PC-3 (cell line): ENCODE data around the gene RPL39L.

Experiments used
- EZH2 ChIP-seq: fragments of 300-600 bp; sonication (generic); IDR thresholded peaks from one replicate; pipeline ENCODE4 v1.6.1; 2017; ENCODE audit warnings: antibody characterized with exemption, mild to moderate bottlenecking, low read length; ENCODE audit not compliant: unreplicated experiment
- EZH2phosphoT487 ChIP-seq: fragments of 300-600 bp; sonication (generic); IDR thresholded peaks from 2 replicates; pipeline ENCODE4 v1.6.1; 2018; ENCODE audit warnings: mild to moderate bottlenecking, antibody characterized with exemption, low read length, borderline replicate concordance
- TF ChIP-seq, protein P1 (sequence below): fragments of 300-600 bp; sonication (generic); conservative IDR thresholded peaks from 2 replicates; pipeline ENCODE4 v1.5.1; 2017; ENCODE audit warnings: antibody characterized with exemption, low read depth, mild to moderate bottlenecking, low read length

DNA sequence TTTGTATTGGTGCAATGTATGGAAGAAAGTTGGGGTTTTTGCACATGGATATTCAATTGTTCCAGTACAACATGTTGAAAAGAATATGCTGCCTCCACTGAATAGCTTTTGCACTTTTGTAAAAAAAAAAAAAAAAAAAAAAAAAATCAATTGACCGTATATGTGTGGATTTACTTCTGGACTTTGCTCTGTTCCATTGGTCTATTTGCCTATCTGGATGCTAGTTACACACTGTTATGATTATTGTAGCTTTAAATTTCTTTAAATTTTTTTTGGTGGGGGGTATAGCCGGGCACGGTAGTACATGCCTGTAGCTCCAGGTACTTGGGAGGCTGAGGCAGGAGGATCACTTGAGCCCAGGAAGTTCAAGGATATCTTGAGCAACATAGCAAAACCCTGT lies 52.5 kb downstream of the RPL39L start:
- no peak for TF ChIP-seq EZH2
- TF ChIP-seq, protein P1, sequence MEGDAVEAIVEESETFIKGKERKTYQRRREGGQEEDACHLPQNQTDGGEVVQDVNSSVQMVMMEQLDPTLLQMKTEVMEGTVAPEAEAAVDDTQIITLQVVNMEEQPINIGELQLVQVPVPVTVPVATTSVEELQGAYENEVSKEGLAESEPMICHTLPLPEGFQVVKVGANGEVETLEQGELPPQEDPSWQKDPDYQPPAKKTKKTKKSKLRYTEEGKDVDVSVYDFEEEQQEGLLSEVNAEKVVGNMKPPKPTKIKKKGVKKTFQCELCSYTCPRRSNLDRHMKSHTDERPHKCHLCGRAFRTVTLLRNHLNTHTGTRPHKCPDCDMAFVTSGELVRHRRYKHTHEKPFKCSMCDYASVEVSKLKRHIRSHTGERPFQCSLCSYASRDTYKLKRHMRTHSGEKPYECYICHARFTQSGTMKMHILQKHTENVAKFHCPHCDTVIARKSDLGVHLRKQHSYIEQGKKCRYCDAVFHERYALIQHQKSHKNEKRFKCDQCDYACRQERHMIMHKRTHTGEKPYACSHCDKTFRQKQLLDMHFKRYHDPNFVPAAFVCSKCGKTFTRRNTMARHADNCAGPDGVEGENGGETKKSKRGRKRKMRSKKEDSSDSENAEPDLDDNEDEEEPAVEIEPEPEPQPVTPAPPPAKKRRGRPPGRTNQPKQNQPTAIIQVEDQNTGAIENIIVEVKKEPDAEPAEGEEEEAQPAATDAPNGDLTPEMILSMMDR: no peak
- TF ChIP-seq EZH2phosphoT487: no peak
